ENCODE results near the gene USP35.

GRCh38 chr11:78262691-78263090, 74.0 kb downstream of the USP35 start:
- TF ChIP-seq CTCF (IDR thresholded peaks at IDR 0.05; ENCODE audit: low read length), result no peak
- TF ChIP-seq EZH2 (IDR thresholded peaks at IDR 0.05; ENCODE audit: borderline replicate concordance, low read length), result no peak
